Measurements from ENCODE around the gene ZNF792. TPM values are rescaled to one million over a fixed set of nuclear protein-coding genes. Genes with fewer than 3 reads are reported as not detected.

Gene ZNF792
- total and polyA plus RNA-seq, 2 donors (not counting 1 experiment from before 2014, with no cell fraction given), result 3.8 to 11.2 TPM

- no peak overlapping the region for H3K27ac ChIP-seq (ENCODE audit: low read length in 2 of 2)
- H3K27ac Mint-ChIP-seq, result no peak overlapping the region
- peaks cover 17 to 25% of the 10 kb centered on the region in 2 donors for H3K4me1 ChIP-seq (ENCODE audit: control insufficient read depth in 2 of 2, insufficient read depth in 2 of 2, low read length in 2 of 2)
- H3K36me3 ChIP-seq (replicated peaks in 1 of 2; ENCODE audit: control extremely low read depth in 1 of 2, control insufficient read depth in 1 of 2, extremely low read depth in 1 of 2, insufficient read depth in 2 of 2, low read length in 1 of 2), result peaks cover 0 to 54% of the 10 kb centered on the region in 2 experiments
- peaks cover 25% of the 10 kb centered on the region for H3K4me1 Mint-ChIP-seq
- intact Hi-C loops (cut with micrococcal nuclease), result no loop called here
- no peaks in the 10 kb centered on the region for H3K9me3 Mint-ChIP-seq (ENCODE audit: insufficient read depth)
- H3K4me2 ChIP-seq (replicated peaks; ENCODE audit: low read depth, low read length, poor library complexity, severe bottlenecking), result no peak overlapping the region
- H3K4me3 ChIP-seq (ENCODE audit: control extremely low read depth in 1 of 5, extremely low read depth in 1 of 5, insufficient read depth in 1 of 5, low read depth in 2 of 5, low read length in 4 of 5), result no peak overlapping the region
- TF ChIP-seq CTCF (IDR thresholded peaks at IDR 0.05) (no peak), EZH2 (IDR thresholded peaks at IDR 0.05; ENCODE audit: borderline replicate concordance, insufficient read depth, low read depth, low read length, poor library complexity, severe bottlenecking) (no peak)
- ChIA-PET POLR2A (no interaction called here), CTCF (interaction anchor here (0.7 to 5.9 kb wide), 3 partner anchors 8 to 39 kb away, joined by 5 to 71 read pairs (median 32); no protein-coding TSS in a partner anchor)
- peaks cover 3% of the 10 kb centered on the region for H3K79me2 ChIP-seq (ENCODE audit: control insufficient read depth, insufficient read depth, low read length)
- no peak overlapping the region for H3K4me3 Mint-ChIP-seq
- H3K9me3 ChIP-seq (ENCODE audit: control extremely low read depth in 1 of 3, control insufficient read depth in 2 of 3, insufficient read depth in 1 of 3, low read length in 2 of 3), result no peaks in the 10 kb centered on the region
- 86% methylated on average over 2 of the region's 13 CpGs for WGBS (ENCODE audit: insufficient coverage)
- no peak overlapping the region for H3K9ac ChIP-seq (ENCODE audit: low read length)
- H2AFZ ChIP-seq (ENCODE audit: insufficient read depth, low read depth, low read length, poor library complexity, severe bottlenecking), result no peak overlapping the region
- H4K20me1 ChIP-seq (ENCODE audit: control insufficient read depth, insufficient read depth, low read length, poor library complexity, severe bottlenecking), result peaks cover 22% of the 10 kb centered on the region
- H3K27me3 Mint-ChIP-seq, result no peaks in the 10 kb centered on the region
- no peak for DNase-seq
- ATAC-seq (ENCODE audit: low read depth), result no peak
- no peaks in the 10 kb centered on the region for H3K27me3 ChIP-seq (replicated peaks in 1 of 4; ENCODE audit: control extremely low read depth in 1 of 4, control insufficient read depth in 3 of 4, insufficient read depth in 4 of 4, low read length in 3 of 4)
These were observed 47.2 kb upstream of the ZNF792 start for GRCh38 chr19:35011091-35011689.

Measured in B cell (primary cell).